ENCODE data around the gene USP40. TPM values are rescaled to one million over a fixed set of nuclear protein-coding genes. Genes with fewer than 3 reads are reported as not detected.

USP40 gene
- total and polyA plus RNA-seq, 9 donors, result 18.0 to 44.6 (median 36.1) TPM

GRCh38 chr2:233426619-233427342, 139.8 kb downstream of the USP40 start:
- TF ChIP-seq POLR2A (IDR thresholded peaks at IDR 0.05) (no peak), CTCF (IDR thresholded peaks at IDR 0.05) (no peak), EP300 (IDR thresholded peaks at IDR 0.05) (no peak)
- Histone ChIP-seq H3K27ac (no peak overlapping the region), H3K36me3 (no peaks in the 10 kb centered on the region), H3K4me1 (ENCODE audit: insufficient read depth) (no peaks in the 10 kb centered on the region), H3K9me3 (no peaks in the 10 kb centered on the region), H3K4me3 (no peak overlapping the region), H3K27me3 (no peaks in the 10 kb centered on the region)
- intact Hi-C loops (cut with DNase I), result no loop called here
- WGBS, 3 donors, result 88 to 91% (median 89%) methylated on average over 7 of the region's 7 CpGs
- DNase-seq, result no peak

Other genes starting within 250 kb of the USP40 start
- 10 to 100 TPM in 6 of 7 donors, 1 to 10 TPM in 1; 9.4 to 81.8 (median 39.5) TPM for gene DGKD, start 212.3 kb downstream of the USP40 start, total RNA-seq
- gene DGKD, start 212.3 kb downstream of the USP40 start, polyA plus RNA-seq, result 10 to 100 TPM; 19.0 to 19.1 TPM
- gene UGT1A8, start 50.9 kb upstream of the USP40 start, total RNA-seq, result not detected
- not detected for gene UGT1A8, start 50.9 kb upstream of the USP40 start, polyA plus RNA-seq
- not detected for gene UGT1A10, start 69.7 kb upstream of the USP40 start, total RNA-seq
- gene UGT1A10, start 69.7 kb upstream of the USP40 start, polyA plus RNA-seq, result not detected
- gene UGT1A9, start 105.1 kb upstream of the USP40 start, total RNA-seq, result under 1 TPM in 1 of 7 donors, not detected in 6; 0.36 TPM
- not detected for gene UGT1A9, start 105.1 kb upstream of the USP40 start, polyA plus RNA-seq
- gene UGT1A7, start 115.1 kb upstream of the USP40 start, total RNA-seq, result not detected
- not detected for gene UGT1A7, start 115.1 kb upstream of the USP40 start, polyA plus RNA-seq
- gene UGT1A6, start 126.1 kb upstream of the USP40 start, total RNA-seq, result not detected
- gene UGT1A6, start 126.1 kb upstream of the USP40 start, polyA plus RNA-seq, result not detected
- not detected for gene UGT1A5, start 146.1 kb upstream of the USP40 start, total RNA-seq
- gene UGT1A5, start 146.1 kb upstream of the USP40 start, polyA plus RNA-seq, result not detected
- under 1 TPM in 2 of 7 donors, not detected in 5; 0.11 to 0.36 TPM for gene UGT1A4, start 152.0 kb upstream of the USP40 start, total RNA-seq
- not detected for gene UGT1A4, start 152.0 kb upstream of the USP40 start, polyA plus RNA-seq
- not detected for gene UGT1A3, start 162.3 kb upstream of the USP40 start, total RNA-seq
- not detected for gene UGT1A3, start 162.3 kb upstream of the USP40 start, polyA plus RNA-seq
- under 1 TPM in 2 of 7 donors, not detected in 5; 0.13 to 0.15 TPM for gene UGT1A1, start 193.5 kb upstream of the USP40 start, total RNA-seq
- not detected for gene UGT1A1, start 193.5 kb upstream of the USP40 start, polyA plus RNA-seq
- not detected for gene MROH2A, start 211.5 kb upstream of the USP40 start, total RNA-seq
- gene MROH2A, start 211.5 kb upstream of the USP40 start, polyA plus RNA-seq, result not detected

Measured in ovary (tissue), 9 donors.